Jurkat, Clone E6-1 (cell line): ENCODE data around the gene DNM2.
A peak's percentile ranks its signal among the peaks of the same experiment; 100 is the strongest.
"Not testable (repeated sequence)": the region's sequence is repeated elsewhere in the genome, so short reads cannot be mapped to it uniquely, and the experiment has no call there.

Source experiments
- DNase-seq: peaks from one replicate; pipeline ENCODE4 v3.0.0-alpha.2; 2011; ENCODE audit warnings: low read depth, low spot score
- H3K4me3 ChIP-seq: 2 replicates; pipeline ENCODE4 v1.5.1; 2011; ENCODE audit warnings: mild to moderate bottlenecking, low read length, control low read depth, moderate library complexity

The DNM2 gene

GRCh38 chr19:10846500-10847202 is 128.8 kb downstream of the DNM2 start:
- no peak for DNase-seq
- H3K4me3 ChIP-seq, result no peak overlapping the region

- H3K4me3 ChIP-seq, result no peak within 1 kb of the TSS
- no peak for DNase-seq
Observed at GRCh38 chr19:10848230-10848856, 130.5 kb downstream of the DNM2 start, which contains the start of gene C19orf38. Gene C19orf38, plus strand, starts transcription at chr19:10848415. Its CDS starts 94 bp downstream, at chr19:10848509.

GRCh38 chr19:10850631-10851030 is 132.8 kb downstream of the DNM2 start:
- H3K4me3 ChIP-seq, result no peak overlapping the region
- no peak for DNase-seq

GRCh38 chr19:10852098-10852800 is 134.4 kb downstream of the DNM2 start:
- DNase-seq, result no peak
- H3K4me3 ChIP-seq, result no peak overlapping the region

DNA sequence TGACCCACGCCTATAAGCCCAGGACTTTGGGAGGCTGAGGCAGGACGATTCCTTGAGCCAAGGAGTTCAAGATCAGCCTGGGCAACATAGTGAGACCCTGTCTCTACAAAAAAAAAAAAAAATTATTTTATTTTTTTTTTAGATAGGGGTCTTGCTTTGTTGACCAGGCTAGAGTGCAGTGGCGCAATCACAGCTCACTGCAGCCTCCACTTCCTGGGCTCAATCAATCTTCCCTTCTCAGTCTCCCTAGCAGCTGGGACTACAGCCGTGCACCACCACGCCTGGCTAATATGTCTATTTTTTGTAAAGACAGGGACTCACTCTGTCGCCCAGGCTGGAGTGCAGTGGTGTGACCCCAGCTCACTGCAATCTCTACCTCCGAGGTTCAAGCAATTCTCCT is 135.1 kb downstream of the DNM2 start:
- DNase-seq, result no peak
- H3K4me3 ChIP-seq, result no peak overlapping the region

GRCh38 chr19:10854350-10855089 is 136.6 kb downstream of the DNM2 start:
- H3K4me3 ChIP-seq, result no peak overlapping the region
- DNase-seq, result no peak

GRCh38 chr19:10855879-10856522 is 138.1 kb downstream of the DNM2 start:
- peak; percentile 40 for DNase-seq
- H3K4me3 ChIP-seq, result no peak overlapping the region

GRCh38 chr19:10856899-10857298 is 139.0 kb downstream of the DNM2 start:
- not testable (repeated sequence) for DNase-seq, H3K4me3 ChIP-seq

DNA sequence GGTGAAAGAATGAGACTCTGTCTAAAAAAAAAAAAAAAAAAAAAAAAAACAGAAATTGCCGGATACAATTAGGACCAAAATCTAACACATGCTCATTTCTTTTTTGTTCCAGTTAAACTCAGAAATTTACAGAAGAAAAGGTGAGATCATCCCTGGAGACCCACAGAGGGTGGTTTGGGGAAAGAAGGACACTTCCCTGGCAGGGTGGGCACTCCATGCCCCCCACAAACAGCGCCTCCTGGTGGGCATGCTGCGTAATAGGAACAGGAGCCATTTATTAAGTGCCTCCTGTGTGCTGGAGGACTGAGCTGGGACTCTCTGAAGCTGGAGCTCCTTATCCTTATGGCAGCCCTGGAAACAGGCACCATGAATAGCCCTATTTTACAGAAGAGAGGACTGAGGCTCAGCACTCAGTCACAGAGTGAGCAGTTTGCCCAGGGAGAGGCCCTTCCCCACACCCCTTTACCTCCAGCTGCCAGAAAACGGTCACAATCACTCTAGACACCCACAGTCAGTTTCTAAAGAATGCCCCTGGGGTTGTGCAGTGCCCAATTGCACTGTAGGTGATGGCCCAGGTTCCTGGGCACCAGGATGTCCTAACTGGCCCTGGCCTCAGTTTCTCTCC is 140.4 kb downstream of the DNM2 start:
- no peak overlapping the region for H3K4me3 ChIP-seq
- DNase-seq, result peak; percentile 35

DNA sequence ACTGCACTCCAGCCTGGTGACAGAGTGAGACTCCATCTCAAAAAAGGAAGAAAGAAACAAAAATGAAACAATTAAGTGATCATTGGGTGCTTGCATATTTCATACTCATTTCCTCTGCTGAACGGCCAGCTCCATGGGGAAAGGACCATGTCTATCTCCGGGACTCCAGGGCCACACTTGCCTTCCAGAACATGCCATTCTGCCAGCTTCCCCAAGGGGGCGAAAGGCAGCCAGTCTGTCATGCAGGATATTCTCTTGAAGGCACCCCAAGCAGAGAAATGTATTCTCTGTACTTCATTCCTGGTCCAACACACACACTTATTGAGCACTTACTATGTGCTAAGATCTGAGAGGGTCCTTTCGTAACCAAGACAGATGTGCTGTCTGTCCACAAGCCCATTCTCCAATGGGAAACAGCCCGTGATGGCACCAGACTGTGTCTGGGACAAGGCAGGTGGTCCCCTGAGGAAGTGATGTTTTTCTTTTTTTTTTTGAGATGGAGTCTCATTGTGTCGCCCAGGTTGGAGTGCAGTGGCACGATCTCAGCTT is 143.3 kb downstream of the DNM2 start:
- peak; percentile 36 for DNase-seq
- no peak overlapping the region for H3K4me3 ChIP-seq

DNA sequence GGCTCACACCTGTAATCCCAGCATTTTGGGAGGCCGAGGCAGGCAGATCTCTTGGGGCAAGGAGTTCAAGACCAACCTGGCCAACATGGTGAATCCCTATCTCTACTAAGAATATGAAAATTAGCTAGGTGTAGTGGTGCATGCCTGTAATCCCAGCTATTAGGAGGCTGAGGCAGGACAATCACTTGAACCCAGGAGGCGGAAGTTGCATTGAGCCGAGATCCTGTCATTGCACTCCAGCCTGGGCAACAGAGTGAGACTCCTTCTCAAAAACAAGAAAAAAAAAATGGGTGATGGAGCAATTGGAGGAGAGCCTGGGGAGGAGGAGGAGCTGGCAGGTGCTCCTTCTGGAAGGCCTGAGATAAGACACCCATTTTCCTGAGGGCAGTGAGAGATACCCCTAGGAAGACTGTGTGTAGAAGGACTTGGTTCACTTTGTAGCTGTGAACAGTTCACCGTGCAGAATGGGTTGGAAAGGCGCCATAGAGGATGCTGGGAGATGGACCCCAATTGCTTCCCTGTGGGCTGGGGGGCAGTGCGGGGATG is 144.8 kb downstream of the DNM2 start:
- DNase-seq, result no peak
- no peak overlapping the region for H3K4me3 ChIP-seq

GRCh38 chr19:10863107-10863717 is 145.3 kb downstream of the DNM2 start:
- DNase-seq, result no peak
- no peak overlapping the region for H3K4me3 ChIP-seq

- no peak overlapping the region for H3K4me3 ChIP-seq
- DNase-seq, result peak; percentile 75
Observed at GRCh38 chr19:10864538-10864899, 146.6 kb downstream of the DNM2 start.

DNA sequence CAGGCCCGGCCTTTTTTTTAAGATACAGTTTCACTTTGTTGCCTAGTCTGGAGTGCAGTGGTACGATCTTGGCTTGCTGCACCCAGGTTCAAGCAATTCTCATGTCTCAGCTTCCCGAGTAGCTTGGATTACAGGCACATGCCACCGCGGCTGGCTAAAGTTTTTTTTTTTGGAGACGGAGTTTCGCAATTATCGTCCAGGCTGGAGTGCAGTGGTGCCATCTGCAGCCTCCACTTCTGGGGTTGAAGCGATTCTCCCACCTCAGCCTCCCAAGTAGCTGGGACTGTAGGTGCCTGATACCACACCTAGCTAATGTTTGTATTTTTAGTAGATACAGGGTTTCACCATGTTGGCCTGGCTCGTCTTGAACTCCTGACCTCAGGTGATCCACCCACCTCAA is 148.6 kb downstream of the DNM2 start:
- DNase-seq, result no peak
- no peak overlapping the region for H3K4me3 ChIP-seq

GRCh38 chr19:10868872-10869547 is 151.1 kb downstream of the DNM2 start:
- H3K4me3 ChIP-seq, result no peak overlapping the region
- DNase-seq, result no peak

GRCh38 chr19:10869872-10870311 is 152.0 kb downstream of the DNM2 start:
- H3K4me3 ChIP-seq, DNase-seq: not testable (repeated sequence)

DNA sequence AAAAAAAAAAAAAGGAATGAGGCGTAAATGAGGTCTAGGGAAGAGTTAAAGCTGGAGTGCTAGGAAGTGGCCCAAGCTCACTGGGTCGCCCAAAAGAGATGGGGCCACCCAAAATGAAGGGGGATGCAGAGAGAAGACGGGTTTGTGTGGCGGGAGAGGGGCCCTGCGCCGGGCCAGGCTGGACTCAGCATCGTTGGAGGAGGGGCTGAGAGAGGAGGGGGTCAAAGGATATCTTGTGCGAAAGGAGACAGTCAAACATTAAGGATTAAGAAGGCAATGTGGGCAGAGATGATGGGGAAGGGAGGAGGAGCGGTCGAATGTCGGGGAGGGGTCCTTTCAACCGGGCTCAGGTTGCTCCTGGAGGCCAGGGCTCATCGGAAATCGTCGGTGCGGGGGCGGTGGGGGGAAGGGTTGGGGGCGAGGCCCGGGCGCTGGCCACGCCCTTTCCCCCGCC is 152.6 kb downstream of the DNM2 start:
- no peak for DNase-seq
- H3K4me3 ChIP-seq, result peak overlapping the region; percentile 60
